SK-N-SH (cell line): ENCODE measurements around the gene ZBTB17. TPM values are rescaled to one million over a fixed set of nuclear protein-coding genes. Genes with fewer than 3 reads are reported as not detected.

Source experiments
- CTCF ChIA-PET: fragments of 300-600, 350-600 bp; formaldehyde crosslinking; extraction: SDS; loops from one replicate; lab custom pipeline; 2021; lab: Yijun Ruan, JAX
- POLR2A ChIA-PET: fragments of 350-600 bp; sonication (Branson Sonifier 250); formaldehyde crosslinking; extraction: SDS; loops from one replicate; lab custom pipeline; 2020; ENCODE audit warnings: antibody characterized with exemption, inconsistent platforms; lab: Yijun Ruan, JAX
- DNase-seq: peaks from one replicate; pipeline ENCODE4 v3.0.0; 2012
- H2AFZ ChIP-seq: fragments of 200-600 bp; sonication (generic); 2 replicates; pipeline ENCODE4 v1.8.1; 2016; ENCODE audit warnings: antibody characterized with exemption, mild to moderate bottlenecking, low read depth
- H3F3A ChIP-seq: fragments of 200-600 bp; sonication (generic); replicated peaks from 2 replicates; pipeline ENCODE3; 2016; ENCODE audit warnings: antibody characterized with exemption, mild to moderate bottlenecking; ENCODE audit not compliant: insufficient read depth
- H3K27ac ChIP-seq, 2 experiments: fragments of 200-500 bp in 1 of 2; fragments of 200-600 bp in 1 of 2; sonication (Bioruptor generic) in 1 of 2; sonication (generic), shearing (Covaris generic) in 1 of 2; 2 replicates each; pipeline versions ENCODE4 v1.5.1 to v1.6.1; 2014 to 2016; ENCODE audit warnings: low read depth in 2 of 2, inconsistent platforms in 1 of 2, low read length in 1 of 2, mild to moderate bottlenecking in 1 of 2, mixed read lengths in 1 of 2
- H3K27me3 ChIP-seq: fragments of 200-600 bp; sonication (generic), shearing (Covaris generic); 2 replicates; pipeline ENCODE4 v1.6.1; 2016; ENCODE audit warnings: mixed run types; ENCODE audit not compliant: insufficient read depth
- H3K36me3 ChIP-seq, 2 experiments: fragments of 200-500 bp in 1 of 2; fragments of 200-600 bp in 1 of 2; sonication (Bioruptor generic) in 1 of 2; sonication (generic) in 1 of 2; replicated peaks in 1 of 2; 2 replicates each; pipeline versions ENCODE3 to v1.5.1; 2014 to 2016; ENCODE audit warnings: low read length in 1 of 2, mild to moderate bottlenecking in 1 of 2; ENCODE audit not compliant: insufficient read depth in 2 of 2, control insufficient read depth in 1 of 2
- H3K4me1 ChIP-seq, 2 experiments: fragments of 200-500 bp in 1 of 2; fragments of 200-600 bp in 1 of 2; sonication (Bioruptor generic) in 1 of 2; sonication (generic), shearing (Covaris generic) in 1 of 2; 2 replicates each; pipeline versions ENCODE4 v1.5.1 to v1.6.1; 2014 to 2016; ENCODE audit warnings: low read depth in 1 of 2, low read length in 1 of 2, mixed run types in 1 of 2; ENCODE audit not compliant: insufficient read depth in 2 of 2, control insufficient read depth in 1 of 2
- H3K4me2 ChIP-seq: fragments of 200-600 bp; sonication (generic), shearing (Covaris generic); 2 replicates; pipeline ENCODE4 v1.6.1; 2017; ENCODE audit warnings: mixed run types
- H3K4me3 ChIP-seq, 2 experiments: fragments of 200-500 bp in 1 of 2; fragments of 200-600 bp in 1 of 2; sonication (Bioruptor generic) in 1 of 2; sonication (generic), shearing (Covaris generic) in 1 of 2; 2 replicates each; pipeline versions ENCODE4 v1.5.1 to v1.8.1; 2014 to 2016; ENCODE audit warnings: low read depth in 2 of 2, inconsistent platforms in 1 of 2, low read length in 1 of 2, mild to moderate bottlenecking in 1 of 2, mixed read lengths in 1 of 2, moderate library complexity in 1 of 2
- H3K79me2 ChIP-seq: fragments of 200-600 bp; sonication (generic); 2 replicates; pipeline ENCODE4 v1.8.1; 2017; ENCODE audit warnings: mild to moderate bottlenecking; ENCODE audit not compliant: insufficient read depth
- H3K9ac ChIP-seq: fragments of 200-600 bp; sonication (generic); 2 replicates; pipeline ENCODE4 v1.6.1; 2017; ENCODE audit warnings: mixed run types
- H3K9me2 ChIP-seq: fragments of 200-600 bp; sonication (generic); 2 replicates; pipeline ENCODE4 v1.6.1; 2017; ENCODE audit warnings: mixed run types
- H3K9me3 ChIP-seq: fragments of 200-600 bp; sonication (generic); 2 replicates; pipeline ENCODE4 v1.6.1; 2017; ENCODE audit warnings: mixed run types, mild to moderate bottlenecking, moderate library complexity
- H4K20me1 ChIP-seq: fragments of 200-600 bp; sonication (generic); 2 replicates; pipeline ENCODE4 v1.6.1; 2017; ENCODE audit warnings: mild to moderate bottlenecking, mixed run types; ENCODE audit not compliant: insufficient read depth
- CTCF ChIP-seq: fragments of 200-600 bp; sonication (generic); IDR thresholded peaks from 2 replicates; pipeline ENCODE4 v1.6.1; 2017; ENCODE audit warnings: antibody characterized with exemption, mild to moderate bottlenecking, moderate library complexity
- ELF1 ChIP-seq: IDR thresholded peaks from 2 replicates; pipeline ENCODE4 v1.4.0; 2012
- FOSL2 ChIP-seq: IDR thresholded peaks from 2 replicates; pipeline ENCODE4 v1.4.0; 2012; ENCODE audit warnings: low read depth, mild to moderate bottlenecking, moderate library complexity, borderline replicate concordance
- FOXJ3 ChIP-seq: sonication (generic); formaldehyde crosslinking; IDR thresholded peaks from 2 replicates; pipeline ENCODE4 v1.5.1; 2020; ENCODE audit warnings: mild to moderate bottlenecking, missing genetic modification reagents
- FOXM1 ChIP-seq: IDR thresholded peaks from 2 replicates; pipeline ENCODE4 v1.4.0; 2012; ENCODE audit warnings: low read depth, mild to moderate bottlenecking
- GATA2 ChIP-seq: sonication (generic); formaldehyde crosslinking; IDR thresholded peaks from 2 replicates; pipeline ENCODE4 v1.5.0; 2020; ENCODE audit warnings: mild to moderate bottlenecking, missing genetic modification reagents
- IRF3 ChIP-seq: fragments of 150-350 bp; IDR thresholded peaks from 2 replicates; pipeline ENCODE4 v1.6.1; 2016; ENCODE audit warnings: mild to moderate bottlenecking, low read depth, low read length
- MEF2A ChIP-seq: IDR thresholded peaks from 2 replicates; pipeline ENCODE4 v1.4.0; 2012; ENCODE audit warnings: low read depth, borderline replicate concordance
- REST ChIP-seq: IDR thresholded peaks from 2 replicates; pipeline ENCODE4 v1.6.1; 2012; ENCODE audit warnings: mild to moderate bottlenecking, low read depth, low read length, moderate library complexity
- RXRA ChIP-seq: IDR thresholded peaks from 2 replicates; pipeline ENCODE4 v1.4.0; 2012; ENCODE audit warnings: low read depth, mild to moderate bottlenecking, borderline replicate concordance
- SIN3A ChIP-seq: IDR thresholded peaks from 2 replicates; pipeline ENCODE4 v1.6.1; 2012; ENCODE audit warnings: low read depth, mild to moderate bottlenecking, low read length, moderate library complexity, borderline replicate concordance
- SMC3 ChIP-seq: IDR thresholded peaks from 2 replicates; pipeline ENCODE4 v1.6.1; 2012; ENCODE audit warnings: low read depth, low read length, improper control_type of control experiment
- TAF1 ChIP-seq: IDR thresholded peaks from 2 replicates; pipeline ENCODE4 v1.6.1; 2012; ENCODE audit warnings: low read depth, mild to moderate bottlenecking, low read length, moderate library complexity, borderline replicate concordance
- TCF12 ChIP-seq: IDR thresholded peaks from 2 replicates; pipeline ENCODE4 v1.4.0; 2012
- TEAD4 ChIP-seq: IDR thresholded peaks from 2 replicates; pipeline ENCODE4 v1.4.0; 2012; ENCODE audit warnings: mild to moderate bottlenecking, borderline replicate concordance; ENCODE audit not compliant: insufficient read depth
- USF1 ChIP-seq: IDR thresholded peaks from 2 replicates; pipeline ENCODE4 v1.4.0; 2012; ENCODE audit warnings: low read depth, borderline replicate concordance
- YY1 ChIP-seq: IDR thresholded peaks from 2 replicates; pipeline ENCODE4 v1.4.0; 2012; ENCODE audit warnings: low read depth, mild to moderate bottlenecking
- ZBTB33 ChIP-seq: IDR thresholded peaks from 2 replicates; pipeline ENCODE4 v1.4.0; 2012; ENCODE audit warnings: low read depth, borderline replicate concordance
- WGBS: methylation state at CpG from one replicate; pipeline ENCODE4 v1.1.6; 2017; ENCODE audit warnings: low lambda C conversion rate; 5-methylcytosine and 5-hydroxymethylcytosine counted together
- polyA plus RNA-seq, 3 experiments: library from polyadenylated mRNA; depleted of rRNA; stranded (reverse); fragments of >200 nt; gene quantifications; 2 replicates each; pipeline ENCODE4 v1.2.3, GENCODE V29; 2012

Gene ZBTB17
- polyA plus RNA-seq, 1 of the 3 experiments (the other 2 are of a cell fraction): 56.4 TPM

- TF ChIP-seq FOXM1: no peak
- no peak for TF ChIP-seq CTCF
- TF ChIP-seq SIN3A: no peak
- TF ChIP-seq IRF3: no peak
- TF ChIP-seq MEF2A: no peak
- TF ChIP-seq ELF1: no peak
- no peak for TF ChIP-seq SMC3
- TF ChIP-seq USF1: no peak
- no peak for TF ChIP-seq TCF12
- no peak for TF ChIP-seq REST
- TF ChIP-seq YY1: no peak
- no peak for TF ChIP-seq TAF1
- TF ChIP-seq ZBTB33: no peak
- no peak for TF ChIP-seq FOSL2
- no peak for TF ChIP-seq GATA2
- no peak for TF ChIP-seq FOXJ3 (CRISPR knock-in tag)
- TF ChIP-seq TEAD4: no peak
- no peak for TF ChIP-seq RXRA
- TF ChIP-seq, all 33 proteins: peak for 0
- Histone ChIP-seq H3K9me3 (no peaks in the 10 kb centered on the region), H4K20me1 (no peaks in the 10 kb centered on the region), H3F3A (no peaks in the 10 kb centered on the region), H3K4me3 (no peak overlapping the region), H3K4me2 (no peak overlapping the region), H2AFZ (no peak overlapping the region), H3K36me3 (no peaks in the 10 kb centered on the region), H3K27ac (no peak overlapping the region), H3K27me3 (no peaks in the 10 kb centered on the region), H3K9ac (no peak overlapping the region), H3K9me2 (no peaks in the 10 kb centered on the region), H3K4me1 (no peaks in the 10 kb centered on the region), H3K79me2 (no peaks in the 10 kb centered on the region)
- ChIA-PET CTCF (interaction anchor here (0.8 to 4.7 kb wide), 6 partner anchors 12 to 205 kb away, joined by 3 to 58 read pairs (median 9); no protein-coding TSS in a partner anchor), POLR2A (no interaction called here)
- DNase-seq: no peak
- 90% methylated on average over 4 of the region's 9 CpGs for WGBS
These were observed 21.2 kb upstream of the ZBTB17 start for GRCh38 chr1:15997076-15997585.
